ENCODE results near the gene ANKK1.

DNA sequence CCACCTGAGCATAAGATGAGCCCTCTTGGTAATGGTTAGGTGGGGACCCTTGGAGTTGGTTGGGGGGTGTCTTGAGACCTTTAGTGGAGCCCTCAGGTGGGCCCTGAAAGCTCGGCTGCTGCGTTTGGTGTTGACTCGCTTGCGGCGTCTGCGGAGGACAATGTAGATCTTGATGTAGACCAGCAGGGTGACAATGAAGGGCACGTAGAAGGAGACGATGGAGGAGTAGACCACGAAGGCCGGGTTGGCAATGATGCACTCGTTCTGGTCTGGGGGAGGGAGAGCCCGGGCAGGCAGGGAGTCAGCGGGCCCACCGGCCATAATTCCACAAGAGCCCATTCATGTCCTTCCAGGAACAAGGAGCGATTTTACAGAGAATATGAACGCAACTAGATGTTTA lies 27.8 kb downstream of the ANKK1 start:
- TF ChIP-seq, protein P1, sequence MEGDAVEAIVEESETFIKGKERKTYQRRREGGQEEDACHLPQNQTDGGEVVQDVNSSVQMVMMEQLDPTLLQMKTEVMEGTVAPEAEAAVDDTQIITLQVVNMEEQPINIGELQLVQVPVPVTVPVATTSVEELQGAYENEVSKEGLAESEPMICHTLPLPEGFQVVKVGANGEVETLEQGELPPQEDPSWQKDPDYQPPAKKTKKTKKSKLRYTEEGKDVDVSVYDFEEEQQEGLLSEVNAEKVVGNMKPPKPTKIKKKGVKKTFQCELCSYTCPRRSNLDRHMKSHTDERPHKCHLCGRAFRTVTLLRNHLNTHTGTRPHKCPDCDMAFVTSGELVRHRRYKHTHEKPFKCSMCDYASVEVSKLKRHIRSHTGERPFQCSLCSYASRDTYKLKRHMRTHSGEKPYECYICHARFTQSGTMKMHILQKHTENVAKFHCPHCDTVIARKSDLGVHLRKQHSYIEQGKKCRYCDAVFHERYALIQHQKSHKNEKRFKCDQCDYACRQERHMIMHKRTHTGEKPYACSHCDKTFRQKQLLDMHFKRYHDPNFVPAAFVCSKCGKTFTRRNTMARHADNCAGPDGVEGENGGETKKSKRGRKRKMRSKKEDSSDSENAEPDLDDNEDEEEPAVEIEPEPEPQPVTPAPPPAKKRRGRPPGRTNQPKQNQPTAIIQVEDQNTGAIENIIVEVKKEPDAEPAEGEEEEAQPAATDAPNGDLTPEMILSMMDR (conservative IDR thresholded peaks at IDR 0.05), result no peak
- no peak for TF ChIP-seq ZFX (IDR thresholded peaks at IDR 0.05)
